ENCODE data around the gene CSPG4. TPM values are rescaled to one million over a fixed set of nuclear protein-coding genes. Genes with fewer than 3 reads are reported as not detected.
A peak's percentile ranks its signal among the peaks of the same experiment; 100 is the strongest.

Gene CSPG4
- total RNA-seq, 1 experiment from 2014 or later: 2.0 TPM

DNA sequence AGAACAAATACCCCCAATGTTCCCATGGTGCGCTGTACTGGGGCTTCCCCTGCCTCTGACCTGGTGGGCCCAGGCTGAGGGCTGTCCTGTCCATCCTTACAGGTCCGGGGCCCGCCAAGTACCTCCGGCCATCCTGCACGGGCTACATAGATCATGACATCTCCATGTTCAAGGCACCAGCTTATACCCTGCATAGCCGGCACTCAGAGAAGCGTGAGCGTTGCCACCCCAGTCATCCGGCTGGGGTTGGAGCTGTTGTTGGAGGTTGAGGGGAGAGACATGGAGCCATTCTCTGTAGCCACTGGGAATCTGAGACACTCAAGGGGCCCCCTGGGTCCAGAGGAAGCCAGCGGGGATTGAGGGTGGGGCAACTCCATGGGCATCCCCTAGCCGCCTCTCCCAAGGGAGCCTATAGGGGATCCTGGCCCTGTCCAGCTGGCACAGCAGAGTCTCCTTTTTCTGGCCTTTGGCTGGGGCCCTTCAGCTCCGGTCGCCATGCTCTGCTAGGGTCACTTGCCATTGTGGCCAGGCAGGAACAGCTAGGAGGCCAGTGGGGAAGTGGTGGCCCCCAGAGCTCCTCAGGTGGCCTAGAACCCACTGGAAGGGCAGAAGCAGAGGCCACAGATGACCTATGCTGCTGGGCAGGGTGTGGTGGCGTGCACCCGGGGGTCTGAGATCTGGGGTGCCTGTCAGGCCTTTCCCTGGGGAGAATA lies 12.5 kb upstream of the CSPG4 start:
- Histone ChIP-seq H3K14ac (ENCODE audit: insufficient read depth, low read length) (no peak overlapping the region), H2BK5ac (ENCODE audit: insufficient read length, low read length) (no peak overlapping the region), H4K5ac (ENCODE audit: insufficient read length, low read depth, low read length) (no peak overlapping the region), H2AK5ac (ENCODE audit: insufficient read length, low read length) (no peak overlapping the region), H3K9ac (ENCODE audit: extremely low read depth, insufficient read length, low read length) (no peak overlapping the region), H3K4me2 (ENCODE audit: insufficient read depth, insufficient read length, low read length) (no peak overlapping the region), H2BK20ac (ENCODE audit: low read depth, low read length, poor library complexity, severe bottlenecking) (no peak overlapping the region), H3K9me3 (ENCODE audit: control insufficient read depth, low read depth, low read length) (no peaks in the 10 kb centered on the region), H3K27ac (ENCODE audit: insufficient read length, low read depth, low read length) (no peak overlapping the region), H3T11ph (ENCODE audit: low read length) (no peak overlapping the region), H3K56ac (ENCODE audit: insufficient read length, low read depth, low read length) (no peak overlapping the region), H2AFZ (ENCODE audit: low read length) (no peak overlapping the region), H2BK12ac (ENCODE audit: insufficient read length, low read depth, low read length) (no peak overlapping the region), H4K91ac (ENCODE audit: insufficient read length, low read depth, low read length) (no peak overlapping the region), H3K27me3 (ENCODE audit: insufficient read depth, low read length) (no peaks in the 10 kb centered on the region), H4K20me1 (ENCODE audit: control insufficient read depth, insufficient read depth, insufficient read length) (no peaks in the 10 kb centered on the region), H3K79me1 (ENCODE audit: insufficient read depth, low read depth, low read length, poor library complexity, severe bottlenecking) (no peaks in the 10 kb centered on the region), H4K8ac (replicated peaks; ENCODE audit: insufficient read length, low read depth, low read length) (no peak overlapping the region), H2BK120ac (ENCODE audit: low read depth, low read length, poor library complexity, severe bottlenecking) (no peak overlapping the region), H3K4me1 (ENCODE audit: insufficient read depth, low read length) (no peaks in the 10 kb centered on the region), H3K18ac (ENCODE audit: insufficient read length, low read depth, low read length) (no peak overlapping the region), H3K23me2 (ENCODE audit: insufficient read length, low read depth, low read length, poor library complexity, severe bottlenecking) (no peaks in the 10 kb centered on the region), H3K23ac (ENCODE audit: insufficient read length, low read depth, low read length) (no peak overlapping the region), H3K79me2 (ENCODE audit: insufficient read depth, low read length) (no peaks in the 10 kb centered on the region), H3K4ac (ENCODE audit: low read depth, low read length) (no peak overlapping the region), H2BK15ac (ENCODE audit: low read depth, low read length) (no peak overlapping the region)
- peaks cover 0 to 2% (median 0%) of the 10 kb centered on the region in 3 experiments; a peak in 1 of 7 replicates for H3K36me3 Mint-ChIP-seq (ENCODE audit: insufficient read depth in 1 of 3, low read depth in 3 of 3)
- no peak for DNase-seq
- TF ChIP-seq, protein P1, sequence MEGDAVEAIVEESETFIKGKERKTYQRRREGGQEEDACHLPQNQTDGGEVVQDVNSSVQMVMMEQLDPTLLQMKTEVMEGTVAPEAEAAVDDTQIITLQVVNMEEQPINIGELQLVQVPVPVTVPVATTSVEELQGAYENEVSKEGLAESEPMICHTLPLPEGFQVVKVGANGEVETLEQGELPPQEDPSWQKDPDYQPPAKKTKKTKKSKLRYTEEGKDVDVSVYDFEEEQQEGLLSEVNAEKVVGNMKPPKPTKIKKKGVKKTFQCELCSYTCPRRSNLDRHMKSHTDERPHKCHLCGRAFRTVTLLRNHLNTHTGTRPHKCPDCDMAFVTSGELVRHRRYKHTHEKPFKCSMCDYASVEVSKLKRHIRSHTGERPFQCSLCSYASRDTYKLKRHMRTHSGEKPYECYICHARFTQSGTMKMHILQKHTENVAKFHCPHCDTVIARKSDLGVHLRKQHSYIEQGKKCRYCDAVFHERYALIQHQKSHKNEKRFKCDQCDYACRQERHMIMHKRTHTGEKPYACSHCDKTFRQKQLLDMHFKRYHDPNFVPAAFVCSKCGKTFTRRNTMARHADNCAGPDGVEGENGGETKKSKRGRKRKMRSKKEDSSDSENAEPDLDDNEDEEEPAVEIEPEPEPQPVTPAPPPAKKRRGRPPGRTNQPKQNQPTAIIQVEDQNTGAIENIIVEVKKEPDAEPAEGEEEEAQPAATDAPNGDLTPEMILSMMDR (conservative IDR thresholded peaks at IDR 0.05): no peak
- no peaks in the 10 kb centered on the region for H3K9me3 Mint-ChIP-seq
- H3K27me3 Mint-ChIP-seq (ENCODE audit: low read depth): peaks cover 41% of the 10 kb centered on the region
- WGBS (ENCODE audit: extremely low coverage, insufficient read length, low lambda C conversion rate): no CpG with 5 or more reads among the region's 15 CpGs
- H3K4me3 Mint-ChIP-seq: no peak overlapping the region
- peaks cover 2 to 7% of the 10 kb centered on the region in 2 experiments; a peak in 3 of 4 replicates for H3K4me1 Mint-ChIP-seq
- H3K27ac Mint-ChIP-seq: peak overlapping the region in 1 of 3 experiments; percentile 31; a peak in 1 of 7 replicates

All from H9 (cell line).